ENCODE results near the gene INPP5D.
"Not testable (repeated sequence)": the region's sequence is repeated elsewhere in the genome, so short reads cannot be mapped to it uniquely, and the experiment has no call there.

Gene INPP5D

GRCh38 chr2:233197022-233197421, 136.9 kb downstream of the INPP5D start:
- H3K79me2 ChIP-seq (ENCODE audit: low read length) = no peaks in the 10 kb centered on the region
- H3K9me3 ChIP-seq (ENCODE audit: insufficient read depth, low read length) = no peaks in the 10 kb centered on the region
- no peaks in the 10 kb centered on the region for H4K20me1 ChIP-seq (ENCODE audit: insufficient read depth, low read length)
- H3K36me3 ChIP-seq (replicated peaks; ENCODE audit: low read depth, low read length) = peaks cover 39% of the 10 kb centered on the region
- H3K4me1 ChIP-seq (ENCODE audit: low read length) = no peaks in the 10 kb centered on the region
- H3K4me3 ChIP-seq (ENCODE audit: low read length) = no peak overlapping the region
- H2AFZ ChIP-seq (ENCODE audit: low read depth, low read length) = no peak overlapping the region
- H3K27ac ChIP-seq (ENCODE audit: low read length) = no peak overlapping the region
- H3K4me2 ChIP-seq (ENCODE audit: low read length) = no peak overlapping the region
- no peaks in the 10 kb centered on the region for H3K27me3 ChIP-seq (ENCODE audit: low read depth, low read length)
- H3K9ac ChIP-seq (ENCODE audit: low read length) = no peak overlapping the region
- no peak for TF ChIP-seq EZH2phosphoT487 (IDR thresholded peaks at IDR 0.05; ENCODE audit: low read depth)
- TF ChIP-seq CTCF (IDR thresholded peaks at IDR 0.05; ENCODE audit: low read depth, low read length) = no peak

DNA sequence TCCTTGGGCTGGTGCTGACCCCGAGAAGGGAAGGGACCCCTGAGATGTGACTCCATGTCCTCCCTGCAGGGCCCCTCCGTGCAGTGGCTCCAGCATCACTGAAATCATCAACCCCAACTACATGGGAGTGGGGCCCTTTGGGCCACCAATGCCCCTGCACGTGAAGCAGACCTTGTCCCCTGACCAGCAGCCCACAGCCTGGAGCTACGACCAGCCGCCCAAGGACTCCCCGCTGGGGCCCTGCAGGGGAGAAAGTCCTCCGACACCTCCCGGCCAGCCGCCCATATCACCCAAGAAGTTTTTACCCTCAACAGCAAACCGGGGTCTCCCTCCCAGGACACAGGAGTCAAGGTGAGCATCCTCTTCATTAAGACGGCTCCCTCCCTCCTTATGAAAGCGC, 137.9 kb downstream of the INPP5D start:
- H3K27me3 ChIP-seq (ENCODE audit: low read depth, low read length) = no peaks in the 10 kb centered on the region
- no peaks in the 10 kb centered on the region for H3K9me3 ChIP-seq (ENCODE audit: insufficient read depth, low read length)
- no peaks in the 10 kb centered on the region for H3K79me2 ChIP-seq (ENCODE audit: low read length)
- no peak overlapping the region for H3K27ac ChIP-seq (ENCODE audit: low read length)
- TF ChIP-seq EZH2phosphoT487 (IDR thresholded peaks at IDR 0.05; ENCODE audit: low read depth) (no peak), CTCF (IDR thresholded peaks at IDR 0.05; ENCODE audit: low read depth, low read length) (no peak)
- H3K9ac ChIP-seq (ENCODE audit: low read length) = no peak overlapping the region
- H3K4me1 ChIP-seq (ENCODE audit: low read length) = 0 out of 2 replicates have a peak, but pooled peaks cover 2% of the 10 kb centered on the region
- no peak overlapping the region for H2AFZ ChIP-seq (ENCODE audit: low read depth, low read length)
- H3K4me3 ChIP-seq (ENCODE audit: low read length) = no peak overlapping the region
- no peaks in the 10 kb centered on the region for H4K20me1 ChIP-seq (ENCODE audit: insufficient read depth, low read length)
- H3K36me3 ChIP-seq (replicated peaks; ENCODE audit: low read depth, low read length) = peaks cover 41% of the 10 kb centered on the region
- H3K4me2 ChIP-seq (ENCODE audit: low read length) = no peak overlapping the region

GRCh38 chr2:233199870-233200269, 139.7 kb downstream of the INPP5D start:
- H3K4me2 ChIP-seq (ENCODE audit: low read length) = no peak overlapping the region
- no peak overlapping the region for H2AFZ ChIP-seq (ENCODE audit: low read depth, low read length)
- TF ChIP-seq EZH2phosphoT487 (IDR thresholded peaks at IDR 0.05; ENCODE audit: low read depth) = no peak
- TF ChIP-seq CTCF (IDR thresholded peaks at IDR 0.05; ENCODE audit: low read depth, low read length) = no peak
- H3K4me3 ChIP-seq (ENCODE audit: low read length) = no peak overlapping the region
- H3K27ac ChIP-seq (ENCODE audit: low read length) = no peak overlapping the region
- no peaks in the 10 kb centered on the region for H3K27me3 ChIP-seq (ENCODE audit: low read depth, low read length)
- H3K9me3 ChIP-seq (ENCODE audit: insufficient read depth, low read length) = no peaks in the 10 kb centered on the region
- H3K36me3 ChIP-seq (replicated peaks; ENCODE audit: low read depth, low read length) = peaks cover 50% of the 10 kb centered on the region
- H3K4me1 ChIP-seq (ENCODE audit: low read length) = 0 out of 2 replicates have a peak, but pooled peaks cover 2% of the 10 kb centered on the region
- no peaks in the 10 kb centered on the region for H4K20me1 ChIP-seq (ENCODE audit: insufficient read depth, low read length)
- no peaks in the 10 kb centered on the region for H3K79me2 ChIP-seq (ENCODE audit: low read length)
- H3K9ac ChIP-seq (ENCODE audit: low read length) = no peak overlapping the region

- peaks cover 47% of the 10 kb centered on the region for H3K36me3 ChIP-seq (replicated peaks; ENCODE audit: low read depth, low read length)
- H3K9me3 ChIP-seq (ENCODE audit: insufficient read depth, low read length); H4K20me1 ChIP-seq (ENCODE audit: insufficient read depth, low read length); H3K9ac ChIP-seq (ENCODE audit: low read length); H3K27me3 ChIP-seq (ENCODE audit: low read depth, low read length); H3K27ac ChIP-seq (ENCODE audit: low read length); H3K79me2 ChIP-seq (ENCODE audit: low read length); H2AFZ ChIP-seq (ENCODE audit: low read depth, low read length); H3K4me1 ChIP-seq (ENCODE audit: low read length); H3K4me3 ChIP-seq (ENCODE audit: low read length); H3K4me2 ChIP-seq (ENCODE audit: low read length): not testable (repeated sequence)
Observed at GRCh38 chr2:233200790-233201189, 140.6 kb downstream of the INPP5D start.

Data from OCI-LY3 (cell line).